ENCODE results near the gene ZNF587. TPM values are rescaled to one million over a fixed set of nuclear protein-coding genes. Genes with fewer than 3 reads are reported as not detected.

The ZNF587 gene
- total RNA-seq, 1 experiment from 2014 or later = 25.9 TPM

- no peak overlapping the region for H3K9ac ChIP-seq (ENCODE audit: low read length)
- ChIA-PET CTCF (no interaction called here), RAD21 (ENCODE audit: low non-redundant PET in 1 of 2, low total read pairs in 2 of 2, uncharacterized antibody in 2 of 2, unreplicated experiment in 2 of 2) (no interaction called here), POLR2A (no interaction called here)
- TF ChIP-seq TCF7L2 (IDR thresholded peaks at IDR 0.05; ENCODE audit: borderline replicate concordance, extremely low read depth, insufficient read depth, insufficient read length) (no peak), SIN3A (IDR thresholded peaks at IDR 0.05; ENCODE audit: low read depth) (no peak), POLR2AphosphoS5 (IDR thresholded peaks at IDR 0.05; ENCODE audit: low read depth, low read length) (no peak), SP1 (IDR thresholded peaks at IDR 0.05; ENCODE audit: low read depth) (no peak), SRF (IDR thresholded peaks at IDR 0.05; ENCODE audit: low read depth) (no peak), RAD21 (IDR thresholded peaks at IDR 0.05; ENCODE audit: low read depth) (no peak), REST (IDR thresholded peaks at IDR 0.05; ENCODE audit: low read depth) (no peak), CEBPB (IDR thresholded peaks at IDR 0.05; ENCODE audit: low read depth) (no peak), CBX3 (IDR thresholded peaks at IDR 0.05; ENCODE audit: low read depth) (no peak), ZBTB33 (IDR thresholded peaks at IDR 0.05; ENCODE audit: extremely low read depth, insufficient replicate concordance, low read length) (no peak), JUND (IDR thresholded peaks at IDR 0.05) (no peak)
- DNase-seq (ENCODE audit: low read depth, low spot score) (no peak), ATAC-seq (no peak)
- H3K79me2 ChIP-seq (ENCODE audit: insufficient read depth, low read length) = peaks cover 53% of the 10 kb centered on the region
- H3K4me1 ChIP-seq (ENCODE audit: control insufficient read depth in 1 of 2, insufficient read depth in 2 of 2, low read length in 2 of 2) = peaks cover 0 to 25% of the 10 kb centered on the region in 2 experiments; a peak in 3 of 4 replicates
- H3K9me3 ChIP-seq (ENCODE audit: control insufficient read depth in 1 of 2, insufficient read depth in 1 of 2, low read depth in 1 of 2, low read length in 2 of 2) = no peaks in the 10 kb centered on the region
- BruUV-seq (replicated peaks) = no TSS peak
- intact Hi-C loops (cut with micrococcal nuclease) = loop anchor here (5.0 kb wide), 1 partner anchor 136 kb away; the partner anchor contains the start of gene ZNF551
- H3K27me3 ChIP-seq (ENCODE audit: insufficient read depth, low read length) = no peaks in the 10 kb centered on the region
- H3K4me3 ChIP-seq (replicated peaks in 1 of 2; ENCODE audit: low read depth in 1 of 2, low read length in 2 of 2) = no peak overlapping the region
- H4K20me1 ChIP-seq (ENCODE audit: insufficient read depth) = no peaks in the 10 kb centered on the region
- H3K4me2 ChIP-seq (ENCODE audit: low read length) = no peak overlapping the region
- H2AFZ ChIP-seq (ENCODE audit: low read depth, low read length, poor library complexity, severe bottlenecking) = no peak overlapping the region
- H3K9me2 ChIP-seq (ENCODE audit: insufficient read depth) = no peaks in the 10 kb centered on the region
- H3K27ac ChIP-seq (ENCODE audit: low read depth, low read length) = no peak overlapping the region
- H3K36me3 ChIP-seq (ENCODE audit: control insufficient read depth in 1 of 2, insufficient read depth in 2 of 2, low read length in 2 of 2) = peaks cover 0 to 5% of the 10 kb centered on the region in 2 experiments; a peak in 2 of 4 replicates
These were observed 31.7 kb upstream of the ZNF587 start for GRCh38 chr19:57817976-57818375.

All from HCT116 (cell line).